Activated T-cell treated with anti-CD3 and anti-CD28 coated beads for 1 hour (primary cell): ENCODE measurements around the gene ELF4.

Experiments used
- DNase-seq: peaks from one replicate; pipeline ENCODE4 v3.0.0-alpha.2; 2020; ENCODE audit warnings: low read depth

Gene ELF4

DNA sequence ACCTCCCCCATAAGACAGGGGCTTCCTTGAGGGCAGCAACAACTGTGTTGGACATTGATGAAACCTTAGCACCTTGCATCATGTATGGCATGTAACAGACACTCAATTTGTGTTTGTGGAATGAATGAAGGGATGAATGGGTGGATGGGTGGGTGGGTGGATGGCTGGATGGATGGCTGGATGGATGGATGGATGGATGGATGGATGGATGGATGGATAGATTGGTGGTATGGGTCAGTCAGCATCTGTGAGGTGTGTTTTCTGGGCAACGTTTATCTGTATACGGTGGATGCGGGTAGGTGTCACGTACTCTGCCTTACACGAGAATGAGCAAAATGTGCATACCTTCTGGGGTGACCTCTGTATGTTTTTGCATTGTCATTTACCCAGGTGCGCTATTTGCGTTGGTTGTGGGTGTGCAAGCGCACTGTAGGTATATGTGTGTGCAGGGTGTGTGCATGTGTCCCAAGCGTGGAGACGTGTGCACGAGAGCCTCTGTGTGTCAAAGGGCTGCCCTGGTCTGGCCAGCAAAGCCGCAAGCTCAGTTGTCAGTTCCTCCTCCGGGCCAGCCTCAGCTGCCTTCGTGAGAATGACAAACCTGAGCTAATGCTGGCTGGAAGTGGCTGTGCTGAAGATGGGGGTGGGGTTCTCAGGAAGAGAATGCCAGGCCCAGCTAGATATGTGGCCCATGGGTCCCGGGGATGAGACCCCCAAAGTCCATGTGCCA is 26.5 kb downstream of the ELF4 start:
- DNase-seq: no peak

DNA sequence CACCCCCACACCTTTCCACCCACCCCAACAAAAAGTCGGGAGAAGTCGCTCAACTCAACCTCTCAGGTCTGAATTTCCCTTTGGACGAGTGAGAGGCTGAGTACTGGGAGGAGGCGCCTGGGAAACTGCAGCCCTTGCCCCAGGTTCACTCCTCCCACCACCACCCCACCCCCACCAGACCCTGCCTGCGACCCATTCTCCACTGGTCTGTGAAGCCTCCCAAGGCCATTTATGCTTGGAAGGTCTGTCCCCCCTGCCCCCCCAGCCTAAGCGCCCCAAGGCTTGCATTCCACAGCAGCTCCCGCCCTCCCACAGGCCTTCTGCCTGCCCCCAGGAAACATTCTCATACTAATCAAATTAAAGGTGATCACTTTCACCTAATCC is 27.2 kb downstream of the ELF4 start:
- DNase-seq: no peak

DNA sequence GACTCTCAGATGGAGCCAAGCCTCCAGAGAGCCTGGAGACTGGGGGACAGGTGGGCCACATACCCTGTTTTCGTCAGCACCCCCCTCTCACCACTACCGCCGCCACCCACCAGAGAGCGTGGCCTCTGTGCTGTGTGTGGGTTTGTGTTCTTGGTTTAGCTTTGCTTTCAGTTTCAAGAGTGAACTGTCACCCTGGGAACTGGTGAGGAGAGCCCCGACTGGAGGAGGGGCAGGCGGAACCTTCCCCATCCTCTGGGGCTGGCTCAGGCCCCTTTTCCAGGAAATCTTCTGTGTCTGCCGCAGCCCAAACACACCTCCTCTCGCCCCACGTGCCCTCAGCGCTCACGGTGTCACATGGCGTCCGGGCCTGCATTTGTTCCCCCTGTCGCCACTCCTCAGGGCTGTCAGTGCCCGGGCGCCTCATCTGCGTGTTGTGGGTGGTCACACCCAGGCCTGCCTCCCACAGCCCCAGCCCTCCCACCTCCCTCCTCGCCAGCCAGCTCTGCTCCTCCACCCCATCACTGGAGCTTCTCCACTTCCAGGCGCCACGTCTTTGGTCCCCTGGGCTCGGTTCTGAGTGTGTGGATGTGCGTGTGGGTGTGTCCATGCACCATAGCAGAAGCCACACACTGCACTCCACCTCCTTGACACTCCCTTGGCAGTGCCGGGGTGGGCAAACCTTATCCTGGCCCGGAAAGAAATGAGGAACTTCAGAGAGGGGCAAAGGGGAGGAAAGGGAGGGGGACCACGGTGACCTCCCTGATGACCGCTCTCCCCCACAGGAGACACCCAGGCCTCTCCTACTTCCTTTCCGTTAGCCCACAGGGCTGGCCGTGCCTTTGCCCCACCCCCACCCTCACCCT is 27.8 kb downstream of the ELF4 start:
- peak; percentile 29 for DNase-seq

DNA sequence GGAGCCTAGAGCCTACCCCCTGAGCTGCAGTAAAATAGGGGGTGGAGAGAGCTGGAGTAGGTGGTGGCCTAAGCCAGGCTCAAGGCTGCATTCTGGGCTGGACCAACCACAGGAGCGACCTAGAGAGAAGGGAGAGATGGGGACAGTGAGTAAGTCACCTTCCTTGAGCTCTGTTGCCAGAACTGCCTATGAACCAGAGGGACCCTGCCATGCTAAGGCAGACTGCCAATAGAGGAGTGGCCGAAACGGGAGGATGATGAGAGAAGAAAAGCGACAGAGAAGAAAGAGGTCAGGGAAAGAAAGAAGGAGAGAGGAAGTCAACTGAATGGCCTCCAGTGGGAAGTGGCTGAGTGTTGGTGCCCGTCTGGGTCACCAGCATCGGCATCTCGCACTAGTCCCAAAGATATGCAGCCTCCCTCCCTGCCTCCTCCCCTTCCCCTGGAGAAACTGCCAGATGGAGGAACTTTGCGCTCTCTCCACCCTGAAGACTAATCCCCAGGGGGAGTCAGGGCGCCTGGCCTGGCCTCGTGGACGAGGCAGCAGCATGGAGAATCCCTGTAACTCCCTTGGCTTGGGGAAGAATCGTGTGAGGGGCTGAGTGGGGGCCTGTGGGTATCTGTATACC is 28.8 kb downstream of the ELF4 start:
- no peak for DNase-seq

DNA sequence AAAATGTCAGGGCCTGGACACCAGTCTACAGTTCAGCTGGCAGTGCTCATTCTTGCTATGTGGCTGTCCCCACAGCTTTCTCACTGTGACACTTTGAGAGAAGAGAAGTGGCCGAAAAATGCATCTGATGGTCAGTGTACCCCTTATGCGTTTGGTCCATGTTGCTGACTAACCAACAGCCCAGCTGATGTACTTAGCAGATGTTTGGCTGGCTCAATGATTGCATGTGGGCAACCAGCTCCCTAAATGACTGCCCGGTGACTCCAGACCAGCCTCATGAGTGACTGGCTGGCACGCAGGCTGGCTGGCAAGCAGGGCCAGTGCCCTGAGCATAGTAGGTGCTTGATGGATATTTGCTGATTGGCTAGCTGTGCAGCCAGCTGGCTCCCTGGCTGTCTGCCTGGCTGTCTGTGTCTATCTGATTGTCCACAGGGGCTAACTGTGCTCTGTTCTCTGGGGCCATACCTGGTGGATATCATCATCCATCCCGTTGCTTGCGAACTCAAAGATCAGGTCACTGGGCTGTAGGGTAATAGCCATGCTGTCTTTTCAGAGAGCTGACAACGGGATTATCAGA is 29.4 kb downstream of the ELF4 start:
- DNase-seq: no peak

DNA sequence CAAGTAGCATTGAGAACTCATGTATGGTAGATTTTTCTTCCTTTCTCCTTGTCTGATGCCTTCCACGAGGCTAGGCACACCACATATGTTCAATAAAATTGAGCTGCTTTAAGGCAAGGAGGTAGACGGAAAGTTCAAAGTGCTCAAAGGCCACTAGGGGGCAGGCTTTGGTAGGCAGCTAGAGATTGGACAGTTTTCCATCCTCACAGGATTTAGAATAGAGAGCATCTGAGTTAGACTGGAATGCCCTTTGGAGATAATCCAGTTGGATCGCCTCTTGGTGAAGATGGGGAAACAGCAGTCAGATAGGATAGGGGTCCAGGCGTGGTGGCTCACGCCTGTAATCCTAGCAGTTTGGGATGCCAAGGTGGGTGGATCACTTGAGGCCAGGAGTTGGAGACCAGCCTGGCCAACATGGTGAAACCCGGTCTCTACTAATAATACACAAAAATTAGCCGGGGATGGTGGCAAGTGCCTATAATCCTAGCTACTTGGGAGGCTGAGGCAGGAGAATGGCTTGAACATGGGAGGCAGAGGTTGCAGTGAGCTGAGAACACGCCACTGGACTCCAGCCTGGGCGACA is 30.4 kb downstream of the ELF4 start:
- peak; percentile 48 for DNase-seq

DNA sequence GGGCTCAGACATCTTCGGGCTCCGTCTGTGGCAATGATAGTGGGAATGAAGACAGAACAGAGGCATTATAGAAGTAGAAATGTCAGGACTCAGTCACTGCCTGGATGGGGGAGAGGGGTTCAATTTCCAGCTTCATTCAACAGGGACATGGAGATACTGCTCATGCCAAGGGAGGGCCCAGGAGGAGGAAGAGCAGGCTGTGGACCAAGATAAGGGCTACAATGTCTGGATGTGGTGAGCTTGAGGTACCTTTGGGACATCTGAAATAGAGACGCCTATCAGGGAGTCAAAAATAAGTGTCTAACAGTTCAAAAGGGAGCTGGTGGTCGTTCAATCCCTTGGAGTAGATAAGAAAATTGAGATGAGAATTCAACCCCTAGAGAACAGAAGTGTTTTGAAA is 34.5 kb downstream of the ELF4 start:
- no peak for DNase-seq

DNA sequence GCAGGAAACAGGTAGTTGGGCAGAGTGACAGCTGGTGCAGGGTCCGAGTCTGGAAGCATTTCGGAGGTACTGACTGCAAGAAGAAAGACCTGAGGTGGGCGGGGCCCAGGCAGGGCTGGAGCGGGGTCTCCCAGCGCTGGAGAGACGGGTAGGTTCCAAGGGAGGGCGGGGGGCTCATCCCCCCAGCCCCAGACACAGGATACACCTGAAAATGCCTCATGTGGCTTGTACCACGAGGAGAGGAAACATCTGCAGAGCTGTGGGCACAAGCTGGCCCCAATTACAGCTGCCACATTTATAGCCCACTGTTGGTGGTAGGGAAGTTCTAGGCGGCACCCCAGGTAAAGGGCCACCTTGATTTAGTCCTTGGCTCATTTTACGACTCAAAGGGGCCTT is 38.0 kb downstream of the ELF4 start:
- DNase-seq: no peak

DNA sequence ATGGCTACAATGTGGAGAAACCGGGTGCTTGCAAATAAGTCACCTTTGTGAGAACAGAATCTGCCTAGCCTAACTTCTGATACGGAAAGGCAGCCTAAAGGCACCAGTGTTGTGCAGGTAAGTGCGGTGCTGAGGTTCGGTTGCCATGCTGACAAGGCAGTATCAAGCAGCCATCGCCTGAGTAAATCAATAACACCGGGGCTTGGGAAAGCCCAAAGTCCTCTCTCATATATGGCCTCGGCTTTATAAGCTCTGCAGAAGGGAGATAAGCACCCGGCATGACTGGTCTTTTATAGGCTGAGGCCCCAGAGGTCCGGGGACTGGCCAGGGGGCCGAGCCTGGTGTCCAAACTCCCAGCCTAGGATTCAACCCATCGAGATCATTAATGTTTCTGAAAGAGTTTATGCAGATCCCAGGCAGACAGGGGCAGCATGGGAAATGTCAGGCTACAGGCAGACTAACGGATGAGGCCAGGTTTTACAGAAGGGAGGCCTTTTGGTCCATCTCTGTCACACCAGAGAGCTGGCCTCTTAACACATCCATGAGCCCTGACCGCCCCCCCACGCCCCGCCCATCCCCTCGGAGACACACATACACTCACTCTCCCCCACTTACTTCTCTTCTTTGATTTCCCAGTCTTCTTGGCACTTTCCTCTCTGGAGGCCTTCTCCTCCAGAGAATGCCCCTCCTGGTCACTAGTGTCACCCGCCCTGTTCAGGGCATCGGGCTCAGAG is 38.5 kb downstream of the ELF4 start:
- DNase-seq: no peak

DNA sequence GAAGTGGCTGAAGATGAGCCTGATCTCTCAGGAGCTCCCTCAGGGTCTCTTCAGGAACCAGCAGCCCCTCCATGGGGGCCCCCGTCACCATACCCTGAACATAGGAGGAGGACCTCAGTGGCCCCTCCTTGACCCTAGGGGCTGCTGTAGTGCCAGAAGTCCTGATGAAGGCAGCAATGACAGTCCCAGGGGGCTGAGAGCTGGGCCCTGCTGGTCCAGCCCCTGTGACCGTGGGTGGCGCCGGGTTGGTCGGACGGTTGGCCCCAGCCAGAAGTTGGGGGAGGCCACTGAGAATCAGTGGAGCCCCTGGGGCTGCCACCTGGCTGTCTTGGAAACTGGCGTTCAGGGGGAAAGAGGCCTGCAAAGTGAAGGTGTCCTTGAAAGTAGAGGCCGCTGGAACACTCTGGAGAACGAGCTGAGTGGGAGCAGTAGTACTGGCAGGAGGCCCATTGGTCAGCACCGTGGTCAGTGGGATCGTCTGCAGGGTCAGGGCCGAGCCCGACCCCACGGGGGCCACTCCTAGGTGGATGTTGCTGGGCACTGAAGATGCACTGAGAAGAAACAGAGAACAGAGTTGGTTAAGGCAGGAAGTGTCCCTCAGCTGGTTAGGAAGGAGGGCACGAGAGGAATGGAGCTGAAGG is 43.2 kb downstream of the ELF4 start:
- no peak for DNase-seq

DNA sequence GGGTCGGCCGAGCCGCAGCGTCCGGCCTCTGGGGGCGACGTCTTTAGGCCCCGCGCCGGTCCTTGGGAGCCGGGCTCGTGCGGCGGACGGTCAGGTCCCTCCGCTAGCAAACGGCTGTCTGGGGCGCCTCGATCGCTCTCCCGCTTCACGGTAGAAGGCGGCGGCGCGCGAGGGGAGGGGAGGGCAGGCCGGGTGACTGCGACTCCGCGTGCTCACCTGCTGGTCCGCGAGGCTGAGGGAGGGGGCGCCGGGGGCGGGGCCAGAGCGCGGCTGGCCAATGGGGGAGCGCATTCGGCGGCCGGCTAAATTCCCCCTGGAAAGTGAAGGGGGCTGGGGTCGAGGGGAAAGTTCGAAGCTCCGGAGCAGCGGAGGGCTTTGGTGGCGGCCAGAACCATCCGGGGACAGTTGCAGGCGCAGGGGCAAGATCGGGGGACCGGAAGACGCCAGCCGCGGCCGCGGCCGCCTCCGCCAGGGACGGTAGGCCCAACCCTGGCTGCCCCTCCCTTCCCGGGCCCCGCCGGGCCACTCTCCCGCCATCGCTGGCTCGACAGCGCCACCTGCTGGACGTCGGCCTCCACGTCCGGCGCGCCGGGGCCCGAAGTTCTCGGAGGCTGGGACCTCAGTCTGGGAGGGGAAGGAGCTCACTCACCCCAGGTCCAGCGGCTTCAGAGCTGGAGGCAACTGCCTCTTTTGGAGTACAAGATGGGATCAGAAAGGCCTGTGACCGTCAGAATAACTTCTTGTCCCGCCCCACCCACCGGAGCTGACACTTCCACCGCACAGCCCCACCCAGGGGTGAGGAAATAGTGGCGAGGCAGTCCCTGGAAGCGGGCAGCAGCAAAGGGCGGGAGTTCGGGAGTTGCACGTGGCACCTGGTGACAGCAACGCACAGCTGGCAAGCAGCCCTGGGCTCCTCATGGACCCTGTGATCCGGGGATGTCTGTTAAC is 49.9 kb downstream of the ELF4 start:
- DNase-seq: peak; percentile 79

DNA sequence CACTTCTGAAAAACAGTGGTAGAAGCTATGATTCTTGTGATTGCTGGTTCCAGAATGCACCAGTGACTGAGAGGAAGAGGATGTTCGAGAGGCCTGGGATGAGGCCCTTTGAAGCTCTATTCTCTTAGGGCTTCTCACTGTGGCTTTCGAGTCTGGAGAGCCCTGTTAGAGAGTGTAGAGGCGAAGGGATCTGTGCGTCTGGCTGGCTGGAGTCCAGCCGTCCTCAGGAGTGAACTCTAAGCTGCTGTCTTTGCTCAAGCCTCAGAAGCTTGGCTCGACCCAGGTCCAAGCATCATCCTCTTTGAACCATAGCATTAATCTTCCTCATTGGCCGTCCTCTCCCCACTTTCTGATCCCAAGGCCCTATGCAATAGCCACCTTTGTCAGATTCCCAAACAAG is 51.6 kb downstream of the ELF4 start:
- no peak for DNase-seq

DNA sequence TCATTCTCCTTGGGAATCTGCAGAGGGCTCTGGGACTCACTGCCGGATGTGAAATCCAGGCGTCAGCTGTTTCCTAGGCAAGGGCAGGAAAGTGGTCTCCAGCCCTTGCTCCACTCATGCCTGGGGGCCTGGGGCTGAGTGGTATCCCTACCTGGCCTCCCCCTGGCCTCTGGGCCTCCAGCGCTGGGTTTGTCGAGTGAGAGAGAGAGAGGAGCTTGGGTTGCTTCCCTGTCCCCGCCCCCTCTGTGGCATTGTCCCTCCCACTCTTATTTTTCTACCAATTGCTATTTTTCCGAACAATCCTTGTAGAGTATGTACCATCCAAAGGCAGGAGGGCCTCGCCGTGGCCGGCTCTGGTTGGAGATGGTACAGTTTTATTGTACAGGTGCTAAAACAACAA is 53.1 kb downstream of the ELF4 start:
- DNase-seq: no peak

DNA sequence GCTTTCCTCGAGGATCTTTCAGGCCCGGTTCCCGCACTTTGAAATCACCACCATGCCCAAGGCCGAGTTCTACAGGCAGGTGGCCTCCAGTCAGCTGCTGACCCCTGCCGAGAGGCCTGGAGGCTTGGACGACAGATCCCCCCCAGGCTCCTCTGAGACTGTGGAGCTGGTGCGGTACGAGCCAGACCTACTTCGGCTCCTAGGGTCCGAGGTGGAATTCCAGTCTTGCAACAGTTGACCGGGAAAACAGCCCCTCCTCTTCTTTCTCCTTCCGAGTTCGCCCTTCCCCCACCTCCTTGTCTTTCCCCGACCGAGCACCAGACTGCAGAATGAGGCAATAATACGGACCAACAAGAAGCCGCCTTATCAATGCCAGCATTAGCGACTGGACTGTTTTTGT is 54.4 kb downstream of the ELF4 start:
- DNase-seq: no peak

DNA sequence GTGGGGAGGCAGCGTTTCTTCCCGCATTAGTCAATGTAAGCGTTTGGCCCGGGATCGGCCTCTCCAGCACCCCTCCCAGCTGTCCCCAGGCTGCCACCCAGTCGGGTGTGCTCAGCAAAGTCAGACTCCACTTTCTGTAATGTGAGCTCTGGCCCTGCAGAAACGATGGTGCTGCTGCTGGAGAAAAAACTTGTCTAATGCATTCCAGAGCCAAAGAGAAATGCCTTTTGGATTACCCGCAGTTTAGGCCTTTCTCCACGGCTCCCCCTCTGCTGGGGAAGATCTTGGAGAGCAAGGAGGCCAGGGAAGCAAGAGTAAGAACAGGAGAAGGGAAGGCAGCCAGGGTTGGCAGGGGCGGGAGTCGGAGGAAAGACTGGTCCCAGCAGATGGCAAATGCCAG is 55.2 kb downstream of the ELF4 start:
- DNase-seq: no peak

DNA sequence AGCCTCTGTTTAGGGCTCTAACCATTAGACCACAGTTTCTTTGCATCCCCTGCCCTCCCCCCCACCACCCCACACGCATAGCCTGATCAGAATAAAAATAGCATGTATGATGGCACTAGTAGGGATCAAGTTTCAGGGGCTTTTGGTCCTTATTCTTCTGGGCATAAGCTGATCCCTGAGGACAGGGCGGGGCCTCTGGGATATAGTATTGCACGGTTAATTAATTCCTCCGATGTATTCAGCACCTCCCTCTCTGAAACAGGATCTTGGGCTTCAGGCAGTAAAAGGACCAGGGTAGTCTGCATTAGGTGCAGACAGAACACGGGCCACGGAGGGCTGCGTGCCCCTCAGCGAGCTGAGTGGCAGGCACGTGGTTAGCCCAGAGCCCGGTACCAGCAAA is 57.1 kb downstream of the ELF4 start:
- no peak for DNase-seq

DNA sequence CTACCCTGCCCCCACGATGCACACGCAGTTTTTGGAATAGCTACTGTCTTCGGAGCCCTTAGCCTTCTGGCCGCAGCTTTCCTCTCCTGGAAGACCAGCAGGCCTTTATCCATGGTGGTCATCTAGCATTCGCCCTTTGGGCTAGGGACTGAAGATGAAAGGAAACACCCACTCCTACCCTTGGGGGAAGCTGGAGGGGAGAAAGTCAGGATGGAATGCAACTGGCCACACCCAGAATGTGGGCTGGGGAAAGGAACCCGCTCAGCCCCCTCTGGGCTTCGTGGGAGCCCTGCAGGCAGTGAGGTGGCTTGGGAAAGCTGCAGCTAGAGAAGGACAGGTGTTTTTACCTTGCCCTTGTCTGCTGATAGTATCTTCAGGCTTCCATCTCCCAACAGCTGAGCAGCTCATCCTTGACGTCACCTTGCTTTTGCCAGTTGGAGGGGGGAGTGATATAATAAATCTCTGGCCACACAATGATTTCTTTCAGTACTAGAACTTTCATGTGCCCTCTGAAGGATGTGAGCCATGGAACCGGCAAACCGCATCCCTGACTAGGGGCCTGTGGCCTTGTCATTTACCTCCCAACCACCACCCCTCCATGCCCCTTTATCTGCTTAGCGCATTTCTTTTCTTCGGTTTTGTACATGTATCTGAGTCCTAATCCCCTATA is 59.0 kb downstream of the ELF4 start:
- no peak for DNase-seq

DNA sequence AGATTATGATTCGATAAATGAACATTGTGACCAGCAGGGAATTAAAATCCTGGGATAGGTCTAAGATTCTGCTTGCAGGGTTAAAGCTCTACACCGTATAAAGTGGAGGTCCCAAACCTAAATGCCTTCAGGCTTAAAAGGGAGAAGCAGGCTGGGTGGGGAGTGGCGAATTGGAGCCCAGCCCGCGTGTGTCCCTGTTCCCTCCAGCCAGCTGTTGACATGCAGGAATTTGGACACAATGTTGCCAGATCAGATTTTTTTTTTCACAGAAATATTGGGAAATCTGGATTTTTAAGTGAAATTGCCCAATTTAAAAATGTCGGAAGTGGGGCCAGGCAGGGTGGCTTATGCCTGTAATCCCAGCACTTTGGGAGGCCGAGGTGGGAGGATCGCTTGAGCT is 60.5 kb downstream of the ELF4 start:
- DNase-seq: no peak

DNA sequence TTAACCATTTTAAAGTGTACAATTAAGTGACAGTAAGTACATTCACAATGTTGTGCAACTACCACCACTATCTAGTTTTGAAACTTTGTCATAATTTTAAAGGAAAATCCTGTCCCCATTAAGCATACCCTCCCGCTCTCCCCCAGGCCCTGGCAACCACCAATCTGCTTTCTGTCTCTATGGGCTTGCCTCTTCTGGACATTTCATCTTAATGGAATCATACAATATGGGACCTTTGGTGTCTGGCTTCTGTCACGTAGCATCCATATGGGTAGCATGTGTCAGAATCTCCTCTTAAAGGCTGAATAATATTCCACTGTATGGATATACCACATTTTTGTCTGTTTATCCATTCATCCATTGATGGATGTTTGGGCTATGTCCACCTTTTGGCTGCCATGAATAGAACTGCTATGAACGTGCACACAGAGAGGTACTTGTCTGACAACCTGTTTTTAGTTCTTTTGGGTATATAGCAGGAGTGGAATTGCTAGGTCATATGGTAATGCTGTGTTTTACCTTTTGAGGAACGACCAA is 61.5 kb downstream of the ELF4 start:
- DNase-seq: no peak
